RCC 7860 (cell line): ENCODE results near the gene NFX1.
"Not testable (repeated sequence)": the region's sequence is repeated elsewhere in the genome, so short reads cannot be mapped to it uniquely, and the experiment has no call there.

Experiments
- DNase-seq: peaks from one replicate; pipeline ENCODE4 v3.0.0-alpha.2; 2015; ENCODE audit warnings: low spot score
- FAIRE-seq: peaks from 2 replicates; lab custom pipeline; 2012; peaks lifted over from hg19 to GRCh38; lab: Jason Lieb, UNC

Gene NFX1

GRCh38 chr9:33307067-33307466, 16.8 kb downstream of the NFX1 start:
- FAIRE-seq, result no peak
- no peak for DNase-seq

DNA sequence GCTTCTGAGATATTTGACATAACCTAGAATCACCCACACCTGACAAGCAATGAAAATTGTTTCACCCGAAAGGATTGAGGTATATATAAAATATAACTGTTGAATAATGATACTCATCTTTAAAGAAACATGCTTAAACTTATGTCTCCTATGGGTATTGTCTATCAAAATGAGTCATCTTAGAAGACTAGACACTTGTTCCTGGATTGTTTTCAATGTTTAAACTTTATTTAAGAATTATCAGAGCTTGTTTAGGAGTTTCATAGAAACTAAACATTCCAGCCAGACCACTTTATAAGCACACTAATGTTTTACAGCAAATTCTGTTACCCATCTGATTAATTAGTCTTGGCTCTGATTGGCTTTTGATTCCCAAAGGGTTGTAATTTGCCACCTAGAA, 19.6 kb downstream of the NFX1 start:
- FAIRE-seq (no peak), DNase-seq (no peak)

- FAIRE-seq (no peak), DNase-seq (no peak)
Measured at GRCh38 chr9:33310748-33311147, 20.4 kb downstream of the NFX1 start.

DNA sequence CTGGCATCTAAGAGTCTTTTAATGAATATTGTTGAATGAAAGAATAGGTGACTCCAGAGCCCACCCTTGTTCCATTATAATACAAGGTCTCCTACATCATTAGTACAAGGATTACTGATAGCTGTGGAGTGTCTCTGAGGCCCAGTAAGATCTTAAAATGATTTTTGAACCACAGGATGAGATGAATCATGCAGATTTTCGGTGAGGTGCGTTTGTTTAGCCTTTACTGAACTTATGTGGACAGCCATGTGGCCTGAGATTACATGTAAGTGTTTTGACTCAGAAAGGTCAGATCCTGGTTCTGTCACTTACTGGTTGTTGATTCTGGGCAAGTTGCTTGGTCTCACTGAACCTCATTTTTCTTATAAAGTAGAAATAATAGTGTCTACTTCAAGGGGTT, 21.6 kb downstream of the NFX1 start:
- no peak for DNase-seq
- no peak for FAIRE-seq

GRCh38 chr9:33315371-33315770, 25.1 kb downstream of the NFX1 start:
- DNase-seq (no peak), FAIRE-seq (no peak)

- not testable (repeated sequence) for FAIRE-seq, DNase-seq
Measured at GRCh38 chr9:33317136-33317535, 26.8 kb downstream of the NFX1 start.

DNA sequence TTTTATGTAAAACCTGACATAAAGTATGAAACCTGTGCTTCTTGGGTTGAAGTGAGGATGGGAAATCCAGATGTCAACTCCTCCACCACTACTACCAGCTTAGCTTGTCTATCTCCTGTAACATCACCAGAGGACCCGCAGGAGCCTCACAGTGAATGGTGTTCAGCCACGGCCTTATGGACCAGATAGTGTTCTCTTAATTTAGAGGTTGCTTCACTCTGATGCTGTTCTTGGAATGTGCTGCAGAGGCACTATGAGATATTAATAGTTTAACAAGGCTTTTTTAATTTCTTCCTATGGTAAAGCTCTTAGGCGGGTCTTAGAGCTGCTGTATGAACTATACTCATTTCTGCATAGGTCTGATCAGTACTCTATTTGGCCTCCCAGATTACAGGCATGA, 27.9 kb downstream of the NFX1 start:
- FAIRE-seq, result no peak
- DNase-seq, result no peak

DNA sequence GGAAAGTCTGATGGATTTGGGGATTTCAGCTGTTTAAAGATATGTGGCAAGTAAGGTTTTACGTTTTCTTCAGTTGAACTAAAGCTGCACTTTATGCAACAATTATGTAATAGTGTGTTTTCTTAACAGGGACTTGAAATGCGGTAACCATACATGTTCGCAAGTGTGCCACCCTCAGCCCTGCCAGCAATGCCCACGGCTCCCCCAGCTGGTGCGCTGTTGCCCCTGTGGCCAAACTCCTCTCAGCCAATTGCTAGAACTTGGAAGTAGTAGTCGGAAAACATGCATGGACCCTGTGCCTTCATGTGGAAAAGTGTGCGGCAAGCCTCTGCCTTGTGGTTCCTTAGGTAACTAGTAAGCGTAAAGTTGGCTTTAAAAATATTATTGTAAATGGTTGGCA, 28.5 kb downstream of the NFX1 start:
- FAIRE-seq, result no peak
- no peak for DNase-seq

- no peak for FAIRE-seq
Measured at GRCh38 chr9:33320230-33320567, 29.9 kb downstream of the NFX1 start.

DNA sequence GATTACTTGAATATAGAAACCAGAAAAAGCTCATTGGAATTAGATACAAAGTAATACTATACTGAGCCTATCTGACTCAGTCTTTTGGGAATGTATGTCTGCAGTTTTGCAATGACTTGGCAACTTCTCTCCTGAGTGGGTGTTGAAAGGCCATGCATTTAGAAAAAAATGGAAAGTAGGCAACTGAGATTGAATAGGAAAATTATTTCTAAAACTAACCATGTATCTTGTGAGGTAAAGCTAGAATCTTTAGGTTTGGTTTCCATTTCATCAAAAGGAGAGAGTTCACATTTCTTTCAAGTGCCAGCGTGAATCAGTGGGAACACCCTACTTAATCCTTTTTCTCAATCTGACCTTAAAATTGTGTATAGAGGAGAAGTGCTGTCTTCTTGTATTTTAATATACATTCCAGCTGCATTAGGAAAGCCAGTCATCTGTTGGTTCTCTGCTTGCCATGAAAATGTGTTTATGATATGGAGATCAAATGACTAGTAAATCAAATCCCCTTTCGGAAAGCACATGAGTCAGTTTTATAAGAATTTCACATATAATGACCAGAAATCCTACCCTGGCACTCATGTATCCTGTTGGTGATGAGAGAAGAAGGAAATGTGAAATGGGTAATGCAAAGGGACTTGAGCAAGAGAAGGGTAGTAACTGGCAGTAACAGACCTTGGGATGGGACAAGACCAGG, 30.4 kb downstream of the NFX1 start:
- DNase-seq, result peak; percentile 75
- FAIRE-seq, result peak; percentile 96

More at GRCh38 chr9:33320230-33320567, 29.9 kb downstream of the NFX1 start:
- DNase-seq, result no peak

- FAIRE-seq, result peak; percentile 96
- peak; percentile 99 for DNase-seq
Measured at GRCh38 chr9:33329117-33329563, 38.8 kb downstream of the NFX1 start.

DNA sequence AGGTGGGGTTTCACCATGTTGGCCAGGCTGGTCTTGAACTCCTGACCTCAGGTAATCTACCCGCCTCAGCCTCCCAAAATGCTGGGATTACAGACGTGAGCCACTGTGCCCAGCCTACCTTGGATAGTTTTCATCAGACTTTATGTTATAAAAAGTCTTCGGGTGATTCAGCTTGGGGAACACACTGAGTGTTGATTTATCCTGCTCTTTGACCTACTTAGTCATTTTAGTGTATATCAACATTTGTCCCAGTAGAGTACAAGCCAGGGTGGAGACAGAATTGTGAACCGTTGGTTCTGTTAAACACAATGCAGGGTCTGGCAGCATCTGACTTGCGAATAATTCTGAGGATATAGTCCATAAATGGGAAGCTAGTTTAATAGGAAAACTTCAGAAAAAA, 39.7 kb downstream of the NFX1 start:
- DNase-seq, result peak; percentile 65
- no peak for FAIRE-seq

GRCh38 chr9:33331377-33331891, 41.1 kb downstream of the NFX1 start:
- FAIRE-seq (no peak), DNase-seq (no peak)

DNA sequence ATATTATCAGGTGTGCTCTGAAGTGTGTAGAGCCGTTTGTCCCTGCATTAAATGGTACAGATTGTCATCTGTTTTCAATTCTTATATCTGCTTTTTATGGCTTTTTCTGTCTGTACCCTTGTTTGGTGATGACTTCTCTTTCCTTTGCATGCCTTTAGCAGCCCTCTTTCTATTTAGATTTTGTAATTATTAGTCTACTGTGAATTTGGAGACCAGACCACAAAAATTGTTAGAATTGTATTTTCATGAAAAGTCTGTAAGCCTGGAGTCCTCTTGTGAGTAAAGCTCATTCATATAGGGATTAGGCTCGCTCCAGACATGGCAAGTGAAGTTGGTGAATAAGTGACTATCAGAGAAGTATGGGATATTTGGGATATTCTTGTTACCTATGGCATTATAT, 41.7 kb downstream of the NFX1 start:
- no peak for DNase-seq
- no peak for FAIRE-seq

GRCh38 chr9:33332956-33333355, 42.6 kb downstream of the NFX1 start:
- not testable (repeated sequence) for DNase-seq, FAIRE-seq

GRCh38 chr9:33340186-33340585, 49.9 kb downstream of the NFX1 start:
- FAIRE-seq (no peak), DNase-seq (no peak)

DNA sequence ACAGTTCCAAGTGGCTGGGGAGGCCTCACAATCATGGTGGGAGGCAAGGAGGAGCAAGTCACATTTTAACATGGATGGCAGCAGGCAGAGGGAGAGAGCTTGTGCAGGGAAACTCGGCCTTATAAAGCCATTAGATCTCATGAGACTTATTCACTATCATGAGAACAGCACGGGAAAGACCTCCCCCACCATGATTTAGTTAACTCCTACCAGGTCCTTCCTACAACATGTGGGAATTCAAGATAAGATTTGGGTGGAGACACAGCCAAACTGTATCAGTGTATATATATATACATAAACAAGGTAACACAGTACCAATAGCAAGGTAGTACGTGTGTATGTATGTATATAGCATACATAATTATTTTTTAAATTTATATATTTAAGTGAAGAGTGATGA, 50.9 kb downstream of the NFX1 start:
- no peak for DNase-seq
- FAIRE-seq, result no peak

DNA sequence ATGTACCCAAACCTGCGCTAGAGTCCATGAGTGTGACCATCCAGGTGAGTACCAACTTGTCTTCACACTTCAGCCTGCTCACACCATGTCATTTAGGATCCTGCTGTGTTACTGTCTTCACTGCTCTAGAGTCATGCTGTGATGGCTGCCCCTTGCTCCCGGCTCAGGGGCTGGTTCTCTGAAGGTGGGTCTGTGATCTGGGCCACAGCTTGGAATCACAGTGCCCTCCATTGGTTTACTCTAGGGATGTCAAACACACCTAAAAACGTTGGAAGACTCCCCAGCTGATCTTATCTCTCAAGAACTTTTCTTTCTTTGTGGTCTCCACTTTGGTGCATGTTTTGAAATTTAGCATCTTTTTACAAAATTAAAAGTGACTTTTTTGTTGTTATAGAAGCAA, 53.8 kb downstream of the NFX1 start:
- FAIRE-seq, result no peak

DNA sequence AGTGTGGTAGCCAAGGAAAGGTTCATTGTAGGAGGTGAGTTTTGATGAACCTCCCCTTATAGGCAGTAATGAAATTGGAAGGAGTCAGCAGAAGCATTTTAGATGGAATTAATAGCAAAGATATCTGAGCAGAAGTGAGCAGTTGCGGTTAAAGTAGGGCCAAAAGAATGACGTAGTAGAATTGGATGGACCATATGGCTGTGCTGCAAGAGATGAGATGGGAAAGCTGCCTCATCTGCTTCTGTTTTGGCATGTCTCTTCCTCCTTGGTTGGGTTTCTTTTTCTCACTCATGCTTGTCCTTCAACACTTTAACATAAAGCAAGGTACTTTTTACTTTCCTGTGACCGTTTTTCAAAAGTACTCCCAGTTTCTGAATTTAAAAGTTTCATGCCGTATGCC, 56.2 kb downstream of the NFX1 start:
- FAIRE-seq, result no peak

More for the DNA sequence above, 53.8 kb downstream of the NFX1 start:
- DNase-seq, result no peak

GRCh38 chr9:33348998-33349397, 58.7 kb downstream of the NFX1 start:
- FAIRE-seq (no peak), DNase-seq (no peak)

More for the DNA sequence above, 56.2 kb downstream of the NFX1 start:
- DNase-seq, result no peak

DNA sequence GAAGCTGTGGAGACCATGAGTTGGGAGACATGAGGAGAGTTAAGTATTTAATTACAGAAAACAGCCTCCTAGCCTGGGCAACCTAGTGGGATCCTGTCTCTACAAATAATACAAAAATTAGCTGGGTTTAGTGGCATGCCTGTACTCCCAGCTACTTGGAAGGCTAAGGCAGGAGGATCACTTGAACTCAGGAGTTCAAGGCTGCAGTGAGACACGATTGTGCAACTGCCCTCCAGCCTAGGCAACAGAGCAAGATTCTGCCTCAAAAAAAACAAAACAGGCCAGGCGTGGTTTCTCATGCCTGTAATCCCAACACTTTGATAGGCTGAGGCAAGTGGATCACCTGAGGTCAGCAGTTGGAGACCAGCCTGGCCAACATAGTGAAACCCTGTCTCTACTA, 59.4 kb downstream of the NFX1 start:
- DNase-seq, result no peak
- no peak for FAIRE-seq

GRCh38 chr9:33350310-33350709, 60.0 kb downstream of the NFX1 start:
- no peak for FAIRE-seq
- DNase-seq, result peak; percentile 28

DNA sequence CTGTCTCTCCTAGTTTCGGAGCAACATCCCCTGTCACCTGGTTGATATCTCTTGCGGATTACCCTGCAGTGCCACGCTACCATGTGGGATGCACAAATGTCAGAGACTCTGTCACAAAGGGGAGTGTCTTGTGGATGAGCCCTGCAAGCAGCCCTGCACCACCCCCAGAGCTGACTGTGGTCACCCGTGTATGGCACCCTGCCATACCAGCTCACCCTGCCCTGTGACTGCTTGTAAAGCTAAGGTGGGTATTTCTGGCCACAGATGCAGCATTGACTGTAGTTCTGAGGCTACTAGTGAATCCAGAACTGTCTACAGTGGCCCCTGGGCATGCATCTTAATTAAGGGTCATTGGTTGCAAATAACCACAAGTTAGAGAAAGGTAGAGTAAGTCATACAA, 61.2 kb downstream of the NFX1 start:
- FAIRE-seq (no peak), DNase-seq (no peak)
